ENCODE measurements around the gene KAT8.
"Not testable (repeated sequence)": the region's sequence is repeated elsewhere in the genome, so short reads cannot be mapped to it uniquely, and the experiment has no call there.

KAT8 gene

DNA sequence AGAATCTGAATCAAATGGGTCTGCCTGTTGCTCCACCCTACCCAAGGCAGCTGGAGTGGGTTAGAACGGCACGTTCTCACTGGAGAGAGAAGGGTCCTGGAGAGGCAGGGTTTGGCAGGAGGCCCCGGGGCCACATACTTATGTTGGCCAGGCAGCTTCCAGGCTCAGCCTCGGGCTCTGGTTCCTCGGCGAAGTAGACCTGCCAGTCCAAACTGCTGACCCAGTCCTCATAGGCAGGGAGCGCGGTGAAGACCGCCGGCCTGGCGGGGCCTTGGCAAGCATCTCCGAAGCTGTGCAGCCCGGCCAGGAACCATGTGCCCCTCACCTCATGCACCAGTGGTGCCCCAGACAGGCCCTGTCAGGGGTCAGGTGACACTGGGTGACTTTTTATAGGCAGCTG, 33.5 kb upstream of the KAT8 start:
- no peak for DNase-seq

DNA sequence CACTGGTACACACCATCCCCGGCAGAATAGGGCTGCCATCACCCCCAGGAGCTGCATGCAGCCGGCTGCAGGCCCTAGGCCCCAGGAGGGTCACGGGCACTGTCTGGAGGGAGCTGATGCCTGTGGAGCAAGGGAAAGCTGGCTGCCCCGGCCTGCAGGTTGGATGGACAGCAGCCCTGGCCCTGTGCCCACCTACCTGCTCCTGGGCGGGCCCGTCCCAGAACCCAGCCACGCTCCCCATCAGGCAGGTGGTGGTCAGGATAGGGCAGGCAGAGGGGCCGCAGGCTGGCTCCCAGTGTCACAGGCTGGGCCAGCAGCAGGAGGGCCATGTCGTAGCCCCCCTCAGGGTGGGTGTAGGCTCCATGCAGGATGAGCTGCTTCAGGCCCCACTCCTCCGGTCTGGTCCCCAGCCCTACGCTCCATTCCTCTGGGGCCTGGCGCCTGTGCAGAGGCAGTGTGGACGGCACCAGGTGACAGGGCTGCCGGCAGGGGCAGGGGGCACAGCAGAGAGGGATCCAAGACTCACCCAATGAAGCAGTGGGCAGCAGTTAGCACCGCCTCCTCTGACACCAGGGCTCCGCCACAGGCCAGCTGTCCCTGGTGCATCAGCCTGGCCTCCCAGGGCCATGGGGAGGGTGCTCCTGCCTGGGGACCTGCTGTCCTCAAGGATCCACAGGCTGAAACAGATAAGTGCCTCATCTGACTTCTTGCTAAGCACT, 32.7 kb upstream of the KAT8 start:
- DNase-seq, result no peak

DNA sequence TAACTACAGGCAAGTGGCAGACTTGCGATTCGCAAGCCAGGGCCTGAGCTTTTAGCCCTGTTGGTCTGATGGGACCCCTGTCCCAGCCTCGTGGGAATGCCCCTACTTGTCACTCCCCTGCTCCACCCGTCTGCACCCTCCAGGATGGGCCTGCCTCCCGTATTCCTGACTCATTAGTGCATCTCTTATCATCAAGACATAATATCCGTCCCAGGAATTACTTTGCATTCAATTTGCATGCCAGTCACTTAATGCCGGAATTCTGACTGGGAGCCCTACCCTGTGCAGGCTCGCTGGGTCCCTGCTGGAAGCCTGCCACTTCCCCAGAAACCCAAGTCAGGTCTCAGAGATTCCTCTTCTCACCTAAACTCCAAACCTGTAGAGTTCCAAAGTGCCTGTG, 32.1 kb upstream of the KAT8 start:
- DNase-seq, result no peak

DNA sequence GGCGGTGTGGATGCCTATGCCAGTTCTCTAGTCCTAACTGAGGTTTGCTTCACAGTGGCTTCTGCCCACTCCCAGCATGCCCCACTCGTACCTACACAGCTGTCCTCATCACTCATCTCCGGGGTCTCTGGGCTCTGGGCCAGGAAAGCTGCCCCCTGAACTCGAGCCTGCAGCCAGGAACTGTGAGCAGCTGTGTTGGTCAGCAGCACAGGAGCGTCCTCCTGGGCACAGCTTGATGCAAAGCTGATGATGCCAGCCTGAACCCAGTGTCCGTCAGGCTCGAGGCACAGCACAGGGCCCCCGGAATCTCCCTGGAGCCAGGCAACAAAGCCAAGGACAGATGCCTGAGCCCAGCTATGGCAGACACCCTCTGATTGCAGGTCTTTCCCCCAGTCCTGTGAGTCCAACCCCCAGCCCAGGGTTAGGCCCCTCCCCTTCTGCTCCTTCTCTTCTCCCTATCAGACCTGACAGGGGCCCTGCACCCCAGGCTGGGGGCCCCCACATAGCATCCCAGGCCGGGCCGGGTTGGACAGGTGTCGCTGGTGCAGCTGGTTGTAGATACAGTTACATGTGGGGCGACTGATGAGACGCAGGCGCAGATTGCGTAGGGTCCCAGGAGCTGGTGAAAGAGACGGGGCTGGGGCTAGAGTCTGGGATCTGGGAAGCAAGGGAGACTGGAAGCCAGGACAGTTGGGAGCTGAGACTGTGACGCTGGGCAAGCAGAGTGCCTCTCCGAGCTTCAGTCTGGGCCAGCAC, 31.4 kb upstream of the KAT8 start:
- no peak for DNase-seq

DNA sequence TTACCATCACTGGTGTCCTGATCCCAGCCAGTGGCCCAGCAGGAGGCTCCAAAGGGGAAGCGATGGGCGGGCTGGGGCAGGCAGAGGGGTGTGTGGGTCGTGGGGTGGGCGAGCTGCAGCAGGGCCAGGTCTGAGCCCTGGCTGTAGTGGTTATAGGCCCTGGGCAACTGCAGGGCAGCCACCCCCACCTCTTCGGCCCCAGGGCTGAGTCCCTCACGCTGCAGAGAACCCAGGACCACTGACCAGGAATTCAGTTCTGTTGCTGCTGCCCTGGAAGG, 30.9 kb upstream of the KAT8 start:
- no peak for DNase-seq

DNA sequence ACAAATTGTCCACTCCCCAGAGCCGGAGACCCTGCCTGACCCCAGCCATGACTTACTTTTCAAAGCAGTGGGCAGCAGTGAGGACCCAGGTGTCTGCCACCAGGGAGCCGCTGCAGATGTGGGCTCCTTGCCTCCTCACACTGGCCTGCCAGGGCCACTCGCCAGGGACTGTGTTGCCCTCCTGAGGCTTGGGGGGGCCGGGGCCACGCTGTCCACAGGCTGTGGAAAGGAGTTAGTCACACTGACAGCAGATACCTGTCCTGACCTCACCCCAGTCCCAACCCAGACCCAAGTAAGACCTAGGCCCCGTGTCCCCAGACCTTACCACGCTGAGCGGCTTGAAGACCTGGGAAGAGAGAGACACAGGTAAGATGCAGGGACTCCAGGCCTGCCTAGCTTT, 30.0 kb upstream of the KAT8 start:
- no peak for DNase-seq

DNA sequence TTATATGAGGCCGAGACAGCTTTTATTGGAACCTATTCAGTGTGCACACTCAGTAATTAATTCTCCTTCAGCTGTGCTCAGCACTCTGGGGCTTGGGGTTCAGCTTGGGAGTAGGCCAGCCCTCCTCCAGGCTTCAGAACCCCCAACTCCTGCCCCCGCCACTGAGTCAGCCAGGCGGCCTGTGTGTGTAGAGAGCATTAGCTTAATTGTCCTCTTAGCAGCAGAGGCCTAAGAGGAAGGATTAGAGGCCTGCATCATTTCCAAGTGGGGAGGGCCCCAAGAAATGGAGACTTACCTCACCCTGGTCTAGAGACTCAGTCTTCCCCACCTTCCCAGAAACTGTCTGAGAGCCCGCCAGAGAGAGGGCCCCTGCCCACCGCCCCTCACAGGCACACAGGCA, 29.5 kb upstream of the KAT8 start:
- DNase-seq, result no peak

DNA sequence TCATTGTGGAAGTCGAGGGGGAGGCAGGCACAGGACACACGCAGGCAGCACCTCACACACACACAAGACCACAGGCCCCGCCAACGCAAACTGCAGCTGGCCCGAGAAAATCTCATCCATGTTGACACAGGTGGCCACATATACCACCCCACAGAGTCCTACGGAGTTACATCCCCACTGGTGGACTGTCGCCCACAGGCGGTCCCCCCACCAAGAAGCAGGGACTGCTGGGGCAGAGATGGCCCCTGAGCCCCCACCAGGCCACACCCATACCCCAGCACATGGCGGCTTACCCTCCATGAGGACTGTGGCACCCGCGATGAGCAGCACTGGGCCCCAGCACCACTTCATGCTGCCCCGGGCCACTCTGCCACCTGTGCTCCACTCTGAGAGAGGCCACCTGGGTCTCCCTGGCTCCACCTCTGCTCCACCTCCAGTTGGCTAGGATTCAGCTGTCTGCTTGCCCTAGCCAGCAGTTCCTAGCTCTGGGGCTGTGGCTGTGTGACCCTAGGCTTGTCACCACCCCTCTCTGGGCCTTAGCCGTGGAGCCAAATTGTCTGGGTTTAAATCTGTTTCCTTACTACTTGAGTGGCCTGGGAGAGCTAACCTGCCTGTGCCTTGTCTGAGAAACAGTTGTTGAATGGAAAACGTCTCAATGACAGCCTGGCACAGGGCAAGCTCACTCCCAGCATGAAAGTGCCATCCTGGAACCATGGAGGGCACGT, 28.8 kb upstream of the KAT8 start, which contains the start of gene PRSS53:
TSS of gene PRSS53 (minus strand) at position 485 of the 725 bp plus-strand sequence. CDS start at position 351, 134 bp downstream.
- no peak for DNase-seq

DNA sequence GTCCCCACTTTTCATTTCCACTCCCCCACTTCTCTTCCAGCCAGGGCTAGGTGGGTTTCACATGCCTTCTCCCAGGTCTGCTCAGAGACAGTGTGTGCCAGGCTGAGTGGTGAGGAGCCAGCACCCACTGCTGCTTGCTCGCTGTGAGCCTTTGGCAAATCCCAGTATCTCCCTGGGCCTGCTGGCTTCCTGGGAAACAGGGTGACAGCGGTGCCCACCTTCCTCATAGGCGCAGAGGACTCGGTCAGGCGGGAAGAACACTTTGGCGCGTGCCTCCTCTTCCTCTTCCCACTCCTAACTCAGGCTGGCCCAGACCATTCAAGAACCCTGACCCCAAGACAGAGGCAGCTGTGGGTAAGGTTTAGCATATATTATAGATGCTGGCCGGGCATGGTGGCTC, 28.3 kb upstream of the KAT8 start:
- no peak for DNase-seq

DNA sequence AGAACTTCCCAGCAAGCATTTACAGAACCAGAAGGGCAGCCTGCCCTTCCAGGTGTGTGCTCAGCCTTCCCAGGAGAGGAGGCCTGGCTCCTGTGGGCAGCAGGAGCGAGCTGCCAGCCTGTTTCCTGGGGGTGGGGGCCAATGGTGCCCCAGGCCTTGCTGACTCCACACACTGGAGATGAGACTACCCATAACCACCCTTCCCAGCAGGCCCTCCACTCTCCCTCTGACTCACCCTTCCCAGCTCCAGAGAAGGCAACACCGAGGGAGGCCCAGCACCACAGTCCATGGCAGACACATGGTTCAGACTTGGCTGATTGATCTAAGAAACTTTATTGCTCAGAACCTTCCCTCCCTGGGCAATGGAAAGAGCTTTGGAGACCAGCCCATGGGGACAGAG, 26.9 kb upstream of the KAT8 start:
- DNase-seq, result peak in 1 of 14 donors; percentile 47

DNA sequence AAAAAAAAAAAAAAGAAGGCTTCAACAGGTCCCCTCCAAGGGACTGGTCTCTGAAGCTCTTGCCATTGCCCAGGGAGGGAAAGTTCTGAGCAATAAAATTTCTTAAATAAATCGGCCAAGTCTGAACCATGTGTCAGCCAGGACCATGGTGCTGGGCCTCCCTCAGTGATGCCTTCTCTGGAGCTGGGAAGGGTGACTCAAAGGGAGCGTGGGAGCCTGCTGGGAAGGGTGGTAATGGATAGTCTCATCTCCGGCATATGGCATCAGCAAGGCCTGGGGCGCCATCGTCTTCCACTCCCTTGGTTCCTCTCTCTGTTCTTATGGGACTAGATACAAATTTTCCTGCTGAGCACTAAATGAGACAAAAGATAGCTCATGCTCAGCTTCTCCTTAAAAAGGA, 25.1 kb upstream of the KAT8 start:
- no peak for DNase-seq

DNA sequence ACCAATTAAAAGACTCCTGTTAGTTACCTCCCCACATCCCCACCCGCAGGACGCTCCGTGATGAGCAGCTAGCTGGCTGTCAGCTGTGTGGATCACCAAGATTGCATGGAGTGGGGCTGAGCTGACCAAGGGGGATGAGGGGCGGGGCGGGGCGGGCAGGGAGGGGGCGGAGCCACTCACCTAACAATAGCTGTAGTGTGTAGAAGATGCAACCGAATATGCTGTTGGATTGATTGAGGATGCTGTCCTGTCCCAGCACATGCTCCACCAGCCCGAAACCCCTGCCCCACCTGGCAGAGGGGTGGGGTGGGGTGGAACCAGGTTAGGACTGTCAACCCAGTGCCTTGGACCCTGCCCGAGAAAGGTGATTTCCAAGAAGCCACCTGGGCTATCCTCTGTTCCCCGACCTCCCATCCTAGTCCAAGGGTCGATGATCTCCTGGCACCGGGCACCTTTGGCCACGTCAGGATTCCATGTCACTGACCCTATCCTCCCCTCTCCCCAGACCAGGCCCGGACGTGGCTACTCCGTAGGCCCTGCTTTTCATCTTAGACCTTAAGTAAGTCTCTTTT, 24.2 kb upstream of the KAT8 start:
- peak in 10 of 14 donors; percentile 13 to 78 (median 40) for DNase-seq

DNA sequence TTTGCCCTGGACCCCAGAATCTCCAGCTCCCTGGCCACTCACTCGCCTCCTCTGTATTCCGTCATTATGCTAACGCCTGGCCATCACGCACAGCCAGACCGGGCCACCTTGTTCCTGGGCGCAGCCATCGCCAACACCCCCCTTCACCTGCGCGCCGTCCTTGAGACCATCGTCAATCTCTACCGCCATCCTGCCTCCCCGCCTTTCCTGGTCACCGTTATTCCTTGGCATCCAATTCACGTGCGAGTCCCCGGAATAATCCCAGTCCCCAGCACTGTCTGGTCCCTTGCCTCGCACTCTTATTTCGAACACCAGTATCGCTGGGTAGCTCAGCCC, 23.4 kb upstream of the KAT8 start:
- DNase-seq, result peak in 4 of 14 donors; percentile 39 to 61 (median 50)

DNA sequence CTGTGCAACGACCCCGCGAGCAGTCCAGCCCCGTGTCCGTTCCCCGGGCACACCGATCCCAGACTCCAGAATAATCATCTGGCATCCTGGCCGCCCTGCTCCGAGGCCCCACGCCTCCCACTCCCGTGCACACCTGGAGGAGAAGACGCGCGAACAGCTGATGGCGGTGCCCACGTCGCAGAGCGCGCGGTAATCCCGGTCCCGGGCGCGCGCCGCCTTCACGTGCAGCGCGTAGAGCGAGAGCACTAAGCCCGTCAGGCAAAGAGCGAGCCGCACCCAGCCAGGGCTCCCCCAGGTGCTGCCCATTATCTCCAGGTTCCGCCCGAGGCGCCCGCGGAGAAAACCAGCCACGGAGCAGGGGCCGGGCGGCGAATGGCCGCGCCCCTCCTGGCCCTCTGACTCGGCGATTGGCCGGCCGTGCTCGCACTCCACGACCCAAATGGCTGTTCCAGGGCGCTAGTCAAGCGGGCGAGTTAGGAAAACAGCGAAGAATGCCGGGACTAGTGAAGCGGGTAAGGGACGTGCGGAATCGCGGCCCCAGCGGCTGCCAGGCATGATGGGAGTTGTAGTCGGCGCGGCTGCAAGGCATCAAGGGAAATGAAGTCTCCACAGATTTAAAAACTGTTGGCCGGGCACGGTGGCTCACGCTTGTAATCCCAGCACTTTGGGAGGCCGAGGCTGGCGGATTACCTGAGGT, 22.9 kb upstream of the KAT8 start, which contains the start of gene VKORC1:
TSS of gene VKORC1 (minus strand) at position 374 of the 697 bp plus-strand sequence. CDS start at position 306, 68 bp downstream.
- DNase-seq, result peak; percentile 45 to 97 (median 86)

DNA sequence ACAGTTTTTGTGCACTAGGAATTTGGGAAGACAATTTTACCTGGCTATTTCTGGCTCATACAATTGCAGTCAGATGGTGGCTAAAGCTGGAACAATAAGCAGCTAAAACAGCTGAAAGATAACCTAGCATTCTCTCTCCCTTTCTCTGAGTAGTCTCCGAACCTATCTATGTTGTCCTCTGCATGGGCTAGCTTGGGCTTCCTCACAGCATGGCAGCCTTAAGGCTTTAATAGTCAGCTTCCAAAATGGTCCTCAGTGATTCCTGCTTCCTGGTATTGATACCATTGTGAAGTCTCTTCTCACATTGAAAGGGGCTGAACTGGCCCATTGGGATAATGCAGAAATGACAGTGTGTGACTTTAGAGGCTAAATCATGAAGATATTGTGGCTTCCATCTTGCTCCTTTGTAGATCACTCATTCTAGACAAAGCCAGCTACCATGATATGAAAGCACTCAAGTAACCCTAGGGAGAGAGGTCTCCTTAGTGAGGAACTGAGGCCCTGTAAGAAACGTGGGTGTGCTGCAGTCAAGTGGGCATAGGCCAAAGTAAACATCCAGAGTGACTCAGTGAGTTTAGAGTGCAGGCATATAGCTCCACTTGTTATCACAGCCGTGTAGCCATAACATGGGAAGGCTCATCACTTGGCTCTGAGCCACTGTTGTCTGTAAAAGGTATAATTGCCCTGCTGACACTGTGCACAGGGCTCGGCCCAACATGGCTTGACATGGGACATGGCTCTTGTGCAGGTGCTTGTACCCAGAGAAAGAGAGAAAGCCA, 17.4 kb upstream of the KAT8 start:
- DNase-seq, result no peak

DNA sequence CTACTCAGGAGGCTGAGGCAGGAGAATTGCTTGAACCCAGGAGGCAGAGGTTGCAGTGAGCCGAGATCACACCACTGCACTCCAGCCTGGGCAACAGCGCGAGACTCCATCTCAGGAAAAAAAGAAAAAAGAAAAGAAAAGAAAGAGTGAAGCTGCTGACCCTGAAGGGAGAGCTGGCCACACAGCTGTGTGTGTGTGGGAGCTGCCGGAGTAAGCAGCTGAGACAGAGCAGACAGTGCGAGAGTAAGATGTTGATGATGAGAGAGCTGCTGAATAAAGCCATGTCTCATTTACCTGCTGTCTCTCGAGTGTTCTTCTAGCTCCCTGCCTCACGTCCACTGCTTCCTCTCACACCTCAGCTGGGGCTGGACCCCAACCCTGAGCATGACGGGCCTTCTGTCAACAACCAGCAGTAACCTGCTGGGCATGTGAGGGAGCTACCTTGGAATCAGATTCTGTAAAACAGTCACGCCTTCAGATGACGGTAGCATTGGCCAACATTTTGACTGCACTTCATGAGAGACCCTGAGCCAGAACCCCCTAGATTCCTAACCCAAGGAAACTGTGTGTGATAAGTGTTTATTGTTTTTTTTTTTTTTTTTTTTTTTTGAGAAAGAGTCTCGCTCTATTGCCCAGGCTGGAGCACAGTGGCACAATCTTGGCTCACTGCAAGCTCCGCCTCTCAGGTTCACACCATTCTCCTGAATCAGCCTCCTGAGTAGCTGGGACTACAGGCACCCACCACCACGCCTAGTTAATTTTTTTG, 16.4 kb upstream of the KAT8 start:
- DNase-seq, result not testable (repeated sequence)

DNA sequence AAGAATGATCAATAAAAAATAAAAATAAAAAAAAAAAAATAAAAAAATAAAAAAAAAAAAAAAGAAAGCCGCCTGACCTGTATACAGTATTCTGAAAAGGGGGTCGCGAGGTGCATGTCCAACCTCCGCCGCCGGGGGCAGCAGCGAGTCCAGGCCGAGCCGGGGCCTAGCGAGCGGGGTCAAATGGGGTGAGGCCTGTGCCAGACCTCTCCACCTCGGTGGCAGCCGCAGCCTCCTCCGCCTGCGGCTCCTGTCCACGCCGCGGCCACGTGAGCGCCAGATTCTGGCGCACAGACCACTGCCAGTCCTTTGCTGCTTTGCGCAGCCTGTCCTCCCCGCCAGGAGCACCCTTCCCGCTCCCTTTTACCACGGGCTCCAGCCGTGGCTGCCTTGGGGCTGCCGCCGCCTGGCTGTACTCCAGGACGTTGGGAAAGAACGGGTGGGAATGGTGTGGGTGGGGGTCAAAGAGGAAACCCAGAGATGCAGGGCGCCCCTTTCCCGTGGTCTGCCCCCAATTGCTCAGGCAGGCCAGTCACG, 11.7 kb upstream of the KAT8 start:
- DNase-seq, result peak; percentile 25 to 84 (median 59)

DNA sequence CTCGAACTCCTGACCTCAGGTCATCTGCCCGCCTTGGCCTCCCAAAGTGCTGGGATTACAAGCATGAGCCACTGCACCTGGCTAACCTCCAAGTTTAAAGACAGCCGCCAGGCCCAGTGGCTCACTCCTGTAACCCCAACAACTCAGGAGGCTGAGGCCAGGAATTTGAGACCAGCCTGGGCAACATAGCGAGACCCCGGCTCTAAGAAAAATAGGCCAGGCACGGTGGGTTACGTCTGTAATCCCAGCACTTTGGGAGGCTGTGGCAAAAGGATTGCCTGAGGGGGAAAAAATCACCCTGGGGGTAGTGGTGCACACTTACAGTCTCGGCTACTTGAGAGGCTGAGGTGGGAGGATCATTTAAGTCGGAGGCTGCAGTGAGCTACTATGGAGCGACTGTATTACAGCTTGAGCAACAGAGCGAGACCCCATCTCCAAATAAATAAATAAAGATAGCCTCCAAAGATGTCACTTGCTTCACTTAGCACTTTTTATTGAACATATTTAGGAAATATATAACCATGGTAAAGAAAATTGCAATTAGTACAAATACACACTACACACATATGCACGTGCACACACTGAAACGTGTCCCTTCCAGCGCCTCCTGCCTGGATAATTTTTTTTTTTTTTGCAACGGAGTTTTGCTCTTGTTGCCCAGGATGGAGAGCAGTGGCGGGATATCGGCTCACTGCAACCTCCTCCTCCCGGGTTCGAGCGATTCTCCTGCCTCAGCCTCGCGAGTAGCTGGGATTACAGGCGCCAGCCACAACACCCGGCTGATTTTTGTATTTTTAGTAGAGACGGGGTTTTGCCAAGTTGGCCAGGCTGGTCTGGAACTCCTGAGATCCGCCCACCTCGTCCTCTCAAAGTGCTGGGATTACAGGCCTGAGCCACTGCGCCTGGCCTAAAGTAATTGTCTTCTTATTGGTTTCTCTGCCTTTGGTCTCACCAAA, 10.7 kb upstream of the KAT8 start:
- DNase-seq, result no peak

DNA sequence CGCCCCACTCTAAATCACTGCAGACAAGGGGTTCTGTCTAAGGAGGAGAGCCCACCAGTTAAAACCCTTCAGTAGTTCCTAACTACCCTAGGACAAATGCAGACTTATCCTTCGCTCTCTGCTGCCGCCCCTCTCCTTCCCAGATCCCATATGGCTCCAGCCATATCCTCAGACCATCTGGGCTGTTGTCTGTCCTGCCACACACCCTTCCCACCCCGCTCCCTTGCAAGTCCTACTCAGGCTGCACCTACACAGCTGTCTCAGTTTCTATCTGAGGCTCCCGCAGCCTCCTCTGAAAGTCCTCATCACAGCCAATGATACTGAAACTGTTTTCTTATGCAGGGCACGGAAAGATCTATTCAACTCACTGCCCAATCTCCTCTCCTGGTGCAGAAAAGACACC, 10.0 kb upstream of the KAT8 start:
- DNase-seq, result no peak
